Hepatocyte (in vitro differentiated cells): ENCODE data around the gene KLHL3. TPM values are rescaled to one million over a fixed set of nuclear protein-coding genes. Genes with fewer than 3 reads are reported as not detected.

Source experiments
- DNase-seq: peaks from one replicate; pipeline ENCODE4 v3.0.0-alpha.2; 2016; ENCODE audit warnings: low spot score
- H2AFZ ChIP-seq: fragments of 200-600 bp; sonication (generic); 2 replicates; pipeline ENCODE4 v1.6.0; 2016; ENCODE audit warnings: antibody characterized with exemption, mild to moderate bottlenecking
- H3K27ac ChIP-seq: fragments of 200-600 bp; sonication (generic); 2 replicates; pipeline ENCODE4 v1.5.1; 2016; ENCODE audit warnings: mild to moderate bottlenecking
- H3K27me3 ChIP-seq: fragments of 200-600 bp; sonication (generic); 2 replicates; pipeline ENCODE4 v1.6.1; 2016
- H3K36me3 ChIP-seq: fragments of 200-600 bp; sonication (generic); replicated peaks from 2 replicates; pipeline ENCODE4 v1.5.1; 2016; ENCODE audit warnings: low read depth; ENCODE audit not compliant: insufficient read depth
- H3K4me1 ChIP-seq: fragments of 200-600 bp; sonication (generic); 2 replicates; pipeline ENCODE4 v1.5.1; 2016; ENCODE audit warnings: mild to moderate bottlenecking, moderate library complexity; ENCODE audit not compliant: insufficient read depth
- H3K4me2 ChIP-seq: fragments of 200-600 bp; sonication (generic); 2 replicates; pipeline ENCODE4 v1.6.0; 2016
- H3K4me3 ChIP-seq: fragments of 200-600 bp; sonication (generic); 2 replicates; pipeline ENCODE4 v1.5.1; 2016; ENCODE audit warnings: mild to moderate bottlenecking
- H3K79me2 ChIP-seq: fragments of 200-600 bp; sonication (generic); 2 replicates; pipeline ENCODE4 v1.6.0; 2017; ENCODE audit warnings: mild to moderate bottlenecking
- H3K9me2 ChIP-seq: fragments of 200-600 bp; sonication (generic); replicated peaks from 2 replicates; pipeline ENCODE4 v1.6.0; 2017; ENCODE audit warnings: mild to moderate bottlenecking; ENCODE audit not compliant: insufficient read depth
- H3K9me3 ChIP-seq: fragments of 200-600 bp; sonication (generic); 2 replicates; pipeline ENCODE4 v1.5.1; 2016; ENCODE audit warnings: low read depth, mild to moderate bottlenecking
- H4K20me1 ChIP-seq: fragments of 200-600 bp; sonication (generic); 2 replicates; pipeline ENCODE4 v1.6.0; 2016; ENCODE audit warnings: mild to moderate bottlenecking; ENCODE audit not compliant: insufficient read depth, poor library complexity, severe bottlenecking
- EZH2 ChIP-seq: fragments of 200-600 bp; sonication (generic); IDR thresholded peaks from 2 replicates; pipeline ENCODE4 v1.6.1; 2016; ENCODE audit warnings: antibody characterized with exemption, mild to moderate bottlenecking, borderline replicate concordance
- EZH2phosphoT487 ChIP-seq: fragments of 200-600 bp; sonication (generic); IDR thresholded peaks from one replicate; pipeline ENCODE4 v1.6.1; 2018; ENCODE audit warnings: antibody characterized with exemption, mild to moderate bottlenecking, low read depth, moderate library complexity; ENCODE audit not compliant: unreplicated experiment, severe bottlenecking
- WGBS: methylation state at CpG from one replicate; pipeline ENCODE4 v1.1.6; 2016; ENCODE audit warnings: low lambda C conversion rate; ENCODE audit errors: missing lambda C conversion rate; 5-methylcytosine and 5-hydroxymethylcytosine counted together
- polyA plus RNA-seq: library from polyadenylated mRNA; unstranded; fragments of >200 nt; fragmentation: Nextera tagmentation; extraction: Ambion mirVana; gene quantifications from 2 replicates; pipeline ENCODE4 v1.2.1, GENCODE V29; 2016
- total RNA-seq: library from RNA; depleted of rRNA; stranded (reverse); fragments of >200 nt; gene quantifications from 2 replicates; pipeline ENCODE4 v1.2.3, GENCODE V29; 2014
- TF ChIP-seq, protein P1 (sequence below): fragments of 200-600 bp; sonication (generic); IDR thresholded peaks from 2 replicates; pipeline ENCODE4 v1.5.1; 2016; ENCODE audit warnings: antibody characterized with exemption, mild to moderate bottlenecking; ENCODE audit not compliant: poor library complexity

The KLHL3 gene
- total and polyA plus RNA-seq, 2 experiments from 2014 or later: 1.4 to 5.3 TPM

DNA sequence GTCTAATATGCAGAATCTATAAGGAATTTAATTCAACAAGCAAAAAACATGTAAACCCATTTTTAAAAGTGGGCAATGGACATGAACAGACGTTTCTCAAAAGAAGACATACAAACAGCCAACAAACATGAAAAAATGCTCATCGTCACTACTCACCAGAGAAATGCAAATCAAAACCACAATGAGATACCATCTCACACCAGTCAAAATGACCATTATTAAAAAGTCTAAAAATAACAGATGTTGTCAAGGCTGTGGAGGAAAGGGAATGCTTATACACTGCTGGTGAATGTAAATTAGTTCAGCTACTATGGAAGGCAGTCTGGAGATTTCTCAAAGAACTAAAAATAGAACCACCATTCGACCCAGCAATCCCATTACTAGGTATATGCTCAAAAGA is 3.1 kb upstream of the KLHL3 start:
- Histone ChIP-seq H3K4me2 (no peak overlapping the region), H3K36me3 (no peaks in the 10 kb centered on the region), H3K4me1 (peaks cover 18% of the 10 kb centered on the region), H4K20me1 (no peaks in the 10 kb centered on the region), H2AFZ (no peak overlapping the region), H3K9me3 (no peaks in the 10 kb centered on the region), H3K4me3 (no peak overlapping the region), H3K27me3 (no peaks in the 10 kb centered on the region), H3K27ac (no peak overlapping the region), H3K9me2 (no peaks in the 10 kb centered on the region), H3K79me2 (peaks cover 5% of the 10 kb centered on the region)
- TF ChIP-seq EZH2: no peak
- TF ChIP-seq, protein P1, sequence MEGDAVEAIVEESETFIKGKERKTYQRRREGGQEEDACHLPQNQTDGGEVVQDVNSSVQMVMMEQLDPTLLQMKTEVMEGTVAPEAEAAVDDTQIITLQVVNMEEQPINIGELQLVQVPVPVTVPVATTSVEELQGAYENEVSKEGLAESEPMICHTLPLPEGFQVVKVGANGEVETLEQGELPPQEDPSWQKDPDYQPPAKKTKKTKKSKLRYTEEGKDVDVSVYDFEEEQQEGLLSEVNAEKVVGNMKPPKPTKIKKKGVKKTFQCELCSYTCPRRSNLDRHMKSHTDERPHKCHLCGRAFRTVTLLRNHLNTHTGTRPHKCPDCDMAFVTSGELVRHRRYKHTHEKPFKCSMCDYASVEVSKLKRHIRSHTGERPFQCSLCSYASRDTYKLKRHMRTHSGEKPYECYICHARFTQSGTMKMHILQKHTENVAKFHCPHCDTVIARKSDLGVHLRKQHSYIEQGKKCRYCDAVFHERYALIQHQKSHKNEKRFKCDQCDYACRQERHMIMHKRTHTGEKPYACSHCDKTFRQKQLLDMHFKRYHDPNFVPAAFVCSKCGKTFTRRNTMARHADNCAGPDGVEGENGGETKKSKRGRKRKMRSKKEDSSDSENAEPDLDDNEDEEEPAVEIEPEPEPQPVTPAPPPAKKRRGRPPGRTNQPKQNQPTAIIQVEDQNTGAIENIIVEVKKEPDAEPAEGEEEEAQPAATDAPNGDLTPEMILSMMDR: no peak
- no peak for TF ChIP-seq EZH2phosphoT487
- no peak for DNase-seq
- 90% methylated on average over 3 of the region's 3 CpGs for WGBS

DNA sequence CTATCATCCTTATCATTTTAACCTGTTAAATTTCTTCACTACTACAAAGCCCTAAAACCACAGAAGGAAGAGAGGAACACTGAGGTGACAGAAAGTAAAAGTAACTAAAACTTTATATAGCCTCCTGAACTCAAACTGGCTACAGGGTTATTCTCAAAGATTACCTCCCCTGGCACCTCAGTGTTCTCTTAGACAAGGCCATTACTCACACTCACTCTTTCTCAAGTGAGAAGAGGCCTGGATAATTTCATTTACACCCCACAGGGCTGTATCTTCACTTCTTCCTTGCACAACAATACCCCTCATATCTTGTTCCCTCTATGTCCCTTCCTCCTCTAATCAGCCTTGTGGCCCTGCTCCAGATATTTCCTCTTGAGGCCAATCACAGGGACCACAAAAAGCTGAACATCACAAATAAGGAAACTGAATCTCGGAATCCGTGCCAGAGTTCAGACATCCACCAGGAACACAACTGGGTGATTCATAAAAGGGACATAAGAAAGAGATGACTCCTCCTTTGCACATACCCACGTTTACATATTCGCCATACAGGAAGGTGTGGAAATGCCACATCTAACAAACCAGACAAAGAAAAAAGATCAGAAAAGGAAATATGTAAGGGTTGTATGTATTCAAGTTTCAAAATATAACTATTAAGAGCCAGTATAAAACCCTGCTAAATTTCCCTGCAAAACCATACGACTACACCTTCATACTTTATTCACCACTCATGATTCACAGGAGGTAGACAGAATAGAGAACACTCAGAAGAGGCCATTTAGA is 1.7 kb upstream of the KLHL3 start:
- Histone ChIP-seq H3K27me3 (no peaks in the 10 kb centered on the region), H3K79me2 (peaks cover 17% of the 10 kb centered on the region), H3K9me2 (no peaks in the 10 kb centered on the region), H2AFZ (no peak overlapping the region), H3K36me3 (no peaks in the 10 kb centered on the region), H3K4me2 (no peak overlapping the region), H3K4me3 (no peak overlapping the region), H3K4me1 (peaks cover 18% of the 10 kb centered on the region), H4K20me1 (no peaks in the 10 kb centered on the region), H3K27ac (no peak overlapping the region), H3K9me3 (no peaks in the 10 kb centered on the region)
- DNase-seq: no peak
- TF ChIP-seq EZH2 (no peak), EZH2phosphoT487 (no peak)
- TF ChIP-seq, protein P1: no peak
- 80% methylated on average over 5 of the region's 5 CpGs for WGBS

DNA sequence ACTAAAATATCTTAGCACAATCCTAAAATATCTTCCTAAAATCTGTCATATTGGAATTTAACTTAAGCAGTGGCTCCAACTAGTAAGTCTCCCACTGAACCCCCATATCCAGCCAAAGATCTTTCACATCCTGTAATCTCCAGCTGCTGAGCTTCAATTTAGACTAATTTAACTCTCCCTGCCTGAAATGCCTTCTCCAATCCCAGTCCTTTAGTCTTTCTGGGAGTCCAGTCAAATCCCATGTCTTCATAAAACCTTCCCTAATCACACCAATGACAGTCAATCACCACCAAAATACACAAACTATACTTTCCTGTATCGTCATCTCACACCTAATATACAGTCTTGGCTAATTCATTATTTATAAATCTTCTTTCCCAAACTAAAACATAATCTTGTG is 607 bp upstream of the KLHL3 start:
- Histone ChIP-seq H3K9me3 (no peaks in the 10 kb centered on the region), H3K27ac (peak overlapping the region; percentile 75), H4K20me1 (no peaks in the 10 kb centered on the region), H3K4me3 (no peak overlapping the region), H2AFZ (peak overlapping the region; percentile 96), H3K4me2 (peak overlapping the region; percentile 96), H3K9me2 (no peaks in the 10 kb centered on the region), H3K79me2 (peaks cover 25% of the 10 kb centered on the region), H3K4me1 (peaks cover 18% of the 10 kb centered on the region), H3K27me3 (no peaks in the 10 kb centered on the region), H3K36me3 (no peaks in the 10 kb centered on the region)
- WGBS: 64% methylated on average over 1 of the region's 1 CpG
- TF ChIP-seq, protein P1: no peak
- no peak for TF ChIP-seq EZH2phosphoT487
- TF ChIP-seq EZH2: no peak
- DNase-seq: no peak
